ENCODE data around the gene ANKS1A. TPM values are rescaled to one million over a fixed set of nuclear protein-coding genes. Genes with fewer than 3 reads are reported as not detected.

The ANKS1A gene
- total RNA-seq, 1 experiment from 2014 or later = 26.5 TPM

DNA sequence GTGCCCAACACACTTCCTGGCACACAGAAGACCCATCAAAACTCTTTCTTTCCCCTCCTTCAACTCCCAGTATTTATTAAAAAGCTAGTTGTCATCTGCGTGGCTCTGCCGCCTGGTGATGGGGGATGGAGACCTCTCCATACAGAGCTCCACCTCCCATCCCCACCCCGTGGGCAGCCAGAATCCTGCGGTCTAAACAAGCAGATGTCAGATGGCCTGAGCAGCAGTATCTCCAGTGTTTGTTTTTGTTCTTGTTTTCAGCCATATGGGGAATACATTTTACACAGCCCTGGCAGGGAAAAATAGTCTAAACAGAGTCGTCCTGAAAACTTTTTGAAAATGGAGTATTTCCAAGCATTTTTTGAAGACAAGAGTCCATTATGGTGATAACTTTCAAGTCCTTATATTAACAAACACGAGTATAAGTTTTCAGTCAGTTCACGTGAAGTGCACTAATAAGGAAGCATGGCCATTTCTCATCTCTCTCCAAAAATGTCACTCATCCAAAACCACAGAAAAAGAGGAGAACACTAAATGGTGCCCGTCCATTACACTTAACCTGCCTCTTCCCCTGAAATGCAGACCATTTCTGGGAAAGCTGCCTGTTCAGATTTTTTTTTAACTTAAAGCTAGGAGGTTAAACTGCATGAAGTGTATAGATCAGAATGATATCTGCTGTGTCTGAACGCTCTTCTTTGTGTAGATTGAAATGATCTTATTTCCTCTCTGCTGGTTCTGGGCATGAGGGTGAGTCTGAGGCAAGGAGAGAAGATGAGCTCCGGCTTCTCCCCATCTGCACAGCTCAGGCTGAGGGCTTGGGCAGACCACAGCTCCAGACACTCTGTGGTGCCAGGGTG lies 161.1 kb downstream of the ANKS1A start:
- Histone ChIP-seq H3K27ac (ENCODE audit: insufficient read length, low read depth, low read length) (no peak overlapping the region), H4K91ac (ENCODE audit: insufficient read length, low read depth, low read length) (no peak overlapping the region), H3K9me3 (ENCODE audit: control insufficient read depth, low read depth, low read length) (no peaks in the 10 kb centered on the region), H3K4ac (ENCODE audit: low read depth, low read length) (no peak overlapping the region), H3T11ph (ENCODE audit: low read length) (no peak overlapping the region), H3K4me1 (ENCODE audit: insufficient read depth, low read length) (peaks cover 10% of the 10 kb centered on the region), H3K18ac (ENCODE audit: insufficient read length, low read depth, low read length) (no peak overlapping the region), H3K79me1 (ENCODE audit: insufficient read depth, low read depth, low read length, poor library complexity, severe bottlenecking) (no peaks in the 10 kb centered on the region), H2BK12ac (ENCODE audit: insufficient read length, low read depth, low read length) (no peak overlapping the region), H3K23me2 (ENCODE audit: insufficient read length, low read depth, low read length, poor library complexity, severe bottlenecking) (no peaks in the 10 kb centered on the region), H3K9ac (ENCODE audit: extremely low read depth, insufficient read length, low read length) (no peak overlapping the region), H2BK15ac (ENCODE audit: low read depth, low read length) (no peak overlapping the region), H3K27me3 (ENCODE audit: insufficient read depth, low read length) (no peaks in the 10 kb centered on the region), H2AK5ac (ENCODE audit: insufficient read length, low read length) (no peak overlapping the region), H4K5ac (ENCODE audit: insufficient read length, low read depth, low read length) (no peak overlapping the region), H3K56ac (ENCODE audit: insufficient read length, low read depth, low read length) (no peak overlapping the region), H4K20me1 (ENCODE audit: control insufficient read depth, insufficient read depth, insufficient read length) (no peaks in the 10 kb centered on the region), H2AFZ (ENCODE audit: low read length) (no peak overlapping the region), H3K79me2 (ENCODE audit: insufficient read depth, low read length) (no peaks in the 10 kb centered on the region), H2BK20ac (ENCODE audit: low read depth, low read length, poor library complexity, severe bottlenecking) (no peak overlapping the region), H4K8ac (replicated peaks; ENCODE audit: insufficient read length, low read depth, low read length) (no peak overlapping the region), H3K14ac (ENCODE audit: insufficient read depth, low read length) (no peak overlapping the region), H2BK5ac (ENCODE audit: insufficient read length, low read length) (no peak overlapping the region), H3K23ac (ENCODE audit: insufficient read length, low read depth, low read length) (no peak overlapping the region), H2BK120ac (ENCODE audit: low read depth, low read length, poor library complexity, severe bottlenecking) (no peak overlapping the region), H3K4me2 (ENCODE audit: insufficient read depth, insufficient read length, low read length) (no peak overlapping the region)
- Mint-ChIP-seq H3K4me3 (no peak overlapping the region), H3K9me3 (no peaks in the 10 kb centered on the region), H3K27me3 (ENCODE audit: low read depth) (no peaks in the 10 kb centered on the region), H3K4me1 (peaks cover 3% of the 10 kb centered on the region in 2 experiments; a peak in 3 of 4 replicates), H3K27ac (no peak overlapping the region), H3K36me3 (ENCODE audit: insufficient read depth in 1 of 3, low read depth in 3 of 3) (peaks cover 3 to 18% (median 16%) of the 10 kb centered on the region in 3 experiments; a peak in 4 of 7 replicates)
- WGBS (ENCODE audit: extremely low coverage, insufficient read length, low lambda C conversion rate) = no CpG with 5 or more reads among the region's 10 CpGs
- DNase-seq = no peak
- TF ChIP-seq, protein P1, sequence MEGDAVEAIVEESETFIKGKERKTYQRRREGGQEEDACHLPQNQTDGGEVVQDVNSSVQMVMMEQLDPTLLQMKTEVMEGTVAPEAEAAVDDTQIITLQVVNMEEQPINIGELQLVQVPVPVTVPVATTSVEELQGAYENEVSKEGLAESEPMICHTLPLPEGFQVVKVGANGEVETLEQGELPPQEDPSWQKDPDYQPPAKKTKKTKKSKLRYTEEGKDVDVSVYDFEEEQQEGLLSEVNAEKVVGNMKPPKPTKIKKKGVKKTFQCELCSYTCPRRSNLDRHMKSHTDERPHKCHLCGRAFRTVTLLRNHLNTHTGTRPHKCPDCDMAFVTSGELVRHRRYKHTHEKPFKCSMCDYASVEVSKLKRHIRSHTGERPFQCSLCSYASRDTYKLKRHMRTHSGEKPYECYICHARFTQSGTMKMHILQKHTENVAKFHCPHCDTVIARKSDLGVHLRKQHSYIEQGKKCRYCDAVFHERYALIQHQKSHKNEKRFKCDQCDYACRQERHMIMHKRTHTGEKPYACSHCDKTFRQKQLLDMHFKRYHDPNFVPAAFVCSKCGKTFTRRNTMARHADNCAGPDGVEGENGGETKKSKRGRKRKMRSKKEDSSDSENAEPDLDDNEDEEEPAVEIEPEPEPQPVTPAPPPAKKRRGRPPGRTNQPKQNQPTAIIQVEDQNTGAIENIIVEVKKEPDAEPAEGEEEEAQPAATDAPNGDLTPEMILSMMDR (conservative IDR thresholded peaks at IDR 0.05) = no peak

All from H9 (cell line).